ENCODE measurements around the gene TBX5. TPM values are rescaled to one million over a fixed set of nuclear protein-coding genes. Genes with fewer than 3 reads are reported as not detected.

Gene TBX5
- total and polyA plus RNA-seq, 7 experiments from 2014 or later, result not detected

GRCh38 chr12:114396869-114397719, 8.8 kb downstream of the TBX5 start:
- H3K36me3 Mint-ChIP-seq, result peaks cover 0 to 11% (median 4%) of the 10 kb centered on the region in 5 donors
- ChIA-PET CTCF (no interaction called here), POLR2A (no interaction called here)
- peaks cover 6 to 8% of the 10 kb centered on the region in 2 donors for H3K27me3 ChIP-seq (ENCODE audit: control insufficient read depth in 2 of 2, insufficient read depth in 2 of 2, low read length in 2 of 2)
- DNase-seq (no peak), ATAC-seq (no peak)
- no peaks in the 10 kb centered on the region for H3K36me3 ChIP-seq (ENCODE audit: control insufficient read depth in 2 of 3, insufficient read depth in 3 of 3, low read length in 3 of 3)
- peaks cover 0 to 10% (median 3%) of the 10 kb centered on the region in 11 donors for H3K9me3 Mint-ChIP-seq
- no peak overlapping the region for H3K27ac ChIP-seq (ENCODE audit: low read depth, low read length)
- no peak overlapping the region for H3K4me3 Mint-ChIP-seq
- H3K27ac Mint-ChIP-seq, result no peak overlapping the region
- intact Hi-C loops (cut with micrococcal nuclease), result no loop called here
- H3K4me1 Mint-ChIP-seq, result peaks cover 0 to 11% (median 0%) of the 10 kb centered on the region in 7 donors
- H3K4me3 ChIP-seq (ENCODE audit: low read length), result no peak overlapping the region
- no peaks in the 10 kb centered on the region for H3K4me1 ChIP-seq (ENCODE audit: control insufficient read depth in 2 of 2, insufficient read depth in 2 of 2, low read length in 2 of 2)
- no peaks in the 10 kb centered on the region for H3K9me3 ChIP-seq (ENCODE audit: control insufficient read depth in 2 of 3, low read length in 3 of 3)
- peaks cover 78 to 91% (median 81%) of the 10 kb centered on the region in 5 donors for H3K27me3 Mint-ChIP-seq

- Mint-ChIP-seq H3K27ac (no peak overlapping the region), H3K27me3 (peaks cover 77 to 89% (median 78%) of the 10 kb centered on the region in 5 donors), H3K4me1 (peaks cover 0 to 7% (median 0%) of the 10 kb centered on the region in 7 donors), H3K9me3 (peaks cover 0 to 10% (median 3%) of the 10 kb centered on the region in 11 donors), H3K36me3 (peaks cover 0 to 11% (median 4%) of the 10 kb centered on the region in 5 donors), H3K4me3 (no peak overlapping the region)
- ATAC-seq (no peak), DNase-seq (no peak)
- Histone ChIP-seq H3K9me3 (ENCODE audit: control insufficient read depth in 2 of 3, low read length in 3 of 3) (no peaks in the 10 kb centered on the region), H3K4me3 (ENCODE audit: low read length) (no peak overlapping the region), H3K27me3 (ENCODE audit: control insufficient read depth in 2 of 2, insufficient read depth in 2 of 2, low read length in 2 of 2) (peaks cover 6 to 8% of the 10 kb centered on the region in 2 donors), H3K27ac (ENCODE audit: low read depth, low read length) (no peak overlapping the region), H3K4me1 (ENCODE audit: control insufficient read depth in 2 of 2, insufficient read depth in 2 of 2, low read length in 2 of 2) (no peaks in the 10 kb centered on the region), H3K36me3 (ENCODE audit: control insufficient read depth in 2 of 3, insufficient read depth in 3 of 3, low read length in 3 of 3) (no peaks in the 10 kb centered on the region)
- intact Hi-C loops (cut with micrococcal nuclease), result no loop called here
- ChIA-PET POLR2A (no interaction called here), CTCF (no interaction called here)
Observed at GRCh38 chr12:114396153-114396868, 9.6 kb downstream of the TBX5 start.

- H3K27ac Mint-ChIP-seq, result no peak overlapping the region
- peaks cover 0 to 7% (median 0%) of the 10 kb centered on the region in 7 donors for H3K4me1 Mint-ChIP-seq
- DNase-seq, result no peak
- H3K9me3 ChIP-seq (ENCODE audit: control insufficient read depth in 2 of 3, low read length in 3 of 3), result no peaks in the 10 kb centered on the region
- H3K36me3 ChIP-seq (ENCODE audit: control insufficient read depth in 2 of 3, insufficient read depth in 3 of 3, low read length in 3 of 3), result no peaks in the 10 kb centered on the region
- no peak overlapping the region for H3K27ac ChIP-seq (ENCODE audit: low read depth, low read length)
- H3K27me3 ChIP-seq (ENCODE audit: control insufficient read depth in 2 of 2, insufficient read depth in 2 of 2, low read length in 2 of 2), result peaks cover 6 to 8% of the 10 kb centered on the region in 2 donors
- peaks cover 0 to 11% (median 4%) of the 10 kb centered on the region in 5 donors for H3K36me3 Mint-ChIP-seq
- ChIA-PET CTCF (no interaction called here), POLR2A (no interaction called here)
- H3K9me3 Mint-ChIP-seq, result peaks cover 0 to 10% (median 3%) of the 10 kb centered on the region in 11 donors
- no peak overlapping the region for H3K4me3 Mint-ChIP-seq
- no peaks in the 10 kb centered on the region for H3K4me1 ChIP-seq (ENCODE audit: control insufficient read depth in 2 of 2, insufficient read depth in 2 of 2, low read length in 2 of 2)
- H3K27me3 Mint-ChIP-seq, result peaks cover 78 to 85% (median 82%) of the 10 kb centered on the region in 5 donors
- no peak overlapping the region for H3K4me3 ChIP-seq (ENCODE audit: low read length)
- no peak for ATAC-seq
- intact Hi-C loops (cut with micrococcal nuclease), result no loop called here
Observed at GRCh38 chr12:114395755-114396152, 10.2 kb downstream of the TBX5 start.

DNA sequence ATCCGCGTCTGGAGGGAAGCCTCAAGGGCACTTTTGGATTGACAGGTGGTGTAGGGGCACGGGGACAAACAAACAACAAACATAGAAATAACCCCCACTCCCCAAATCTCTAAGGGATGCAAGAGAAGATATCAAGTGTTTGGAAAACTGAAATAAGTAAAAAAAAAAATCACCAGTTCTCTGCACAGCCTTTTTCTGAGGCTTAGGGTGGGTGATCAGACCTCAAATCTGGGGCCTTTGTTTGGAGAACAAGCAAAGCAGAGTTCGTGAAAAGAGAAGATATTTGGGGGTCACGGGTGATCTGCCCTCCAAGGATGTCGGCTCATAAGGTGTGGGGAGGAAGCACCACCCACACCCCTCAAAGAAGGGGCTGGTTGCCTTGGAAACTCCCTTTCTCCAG, 10.7 kb downstream of the TBX5 start:
- Mint-ChIP-seq H3K4me1 (peaks cover 0 to 7% (median 0%) of the 10 kb centered on the region in 7 donors), H3K27ac (no peak overlapping the region), H3K27me3 (peaks cover 81 to 85% (median 83%) of the 10 kb centered on the region in 5 donors), H3K36me3 (peaks cover 0 to 11% (median 4%) of the 10 kb centered on the region in 5 donors), H3K4me3 (peak overlapping the region in 1 of 10 donors; percentile 29), H3K9me3 (peaks cover 0 to 10% (median 4%) of the 10 kb centered on the region in 11 donors)
- intact Hi-C loops (cut with micrococcal nuclease), result no loop called here
- Histone ChIP-seq H3K9me3 (ENCODE audit: control insufficient read depth in 2 of 3, low read length in 3 of 3) (no peaks in the 10 kb centered on the region), H3K27ac (ENCODE audit: low read depth, low read length) (no peak overlapping the region), H3K4me3 (ENCODE audit: low read length) (no peak overlapping the region), H3K4me1 (ENCODE audit: control insufficient read depth in 2 of 2, insufficient read depth in 2 of 2, low read length in 2 of 2) (no peaks in the 10 kb centered on the region), H3K36me3 (ENCODE audit: control insufficient read depth in 2 of 3, insufficient read depth in 3 of 3, low read length in 3 of 3) (no peaks in the 10 kb centered on the region), H3K27me3 (ENCODE audit: control insufficient read depth in 2 of 2, insufficient read depth in 2 of 2, low read length in 2 of 2) (peaks cover 6 to 8% of the 10 kb centered on the region in 2 donors)
- ChIA-PET CTCF (no interaction called here), POLR2A (no interaction called here)
- ATAC-seq, result no peak
- DNase-seq, result no peak

GRCh38 chr12:114393569-114393968, 12.4 kb downstream of the TBX5 start:
- H3K4me3 ChIP-seq (ENCODE audit: low read length), result no peak overlapping the region
- intact Hi-C loops (cut with micrococcal nuclease), result no loop called here
- peaks cover 0 to 11% (median 4%) of the 10 kb centered on the region in 5 donors for H3K36me3 Mint-ChIP-seq
- H3K27me3 ChIP-seq (ENCODE audit: control insufficient read depth in 2 of 2, insufficient read depth in 2 of 2, low read length in 2 of 2), result peaks cover 2 to 8% of the 10 kb centered on the region in 2 donors
- no peaks in the 10 kb centered on the region for H3K36me3 ChIP-seq (ENCODE audit: control insufficient read depth in 2 of 3, insufficient read depth in 3 of 3, low read length in 3 of 3)
- H3K4me1 ChIP-seq (ENCODE audit: control insufficient read depth in 2 of 2, insufficient read depth in 2 of 2, low read length in 2 of 2), result no peaks in the 10 kb centered on the region
- CTCF ChIA-PET, result no interaction called here
- peaks cover 66 to 77% (median 73%) of the 10 kb centered on the region in 5 donors for H3K27me3 Mint-ChIP-seq
- ATAC-seq, result no peak
- H3K4me1 Mint-ChIP-seq, result peaks cover 0 to 7% (median 0%) of the 10 kb centered on the region in 7 donors
- H3K27ac Mint-ChIP-seq, result no peak overlapping the region
- H3K9me3 ChIP-seq (ENCODE audit: control insufficient read depth in 2 of 3, low read length in 3 of 3), result no peaks in the 10 kb centered on the region
- H3K9me3 Mint-ChIP-seq, result peaks cover 0 to 12% (median 4%) of the 10 kb centered on the region in 11 donors
- H3K27ac ChIP-seq (ENCODE audit: low read depth, low read length), result no peak overlapping the region
- POLR2A ChIA-PET, result no interaction called here
- no peak overlapping the region for H3K4me3 Mint-ChIP-seq
- DNase-seq, result no peak

- intact Hi-C loops (cut with micrococcal nuclease), result no loop called here
- H3K27me3 Mint-ChIP-seq, result peaks cover 60 to 70% (median 67%) of the 10 kb centered on the region in 5 donors
- no peaks in the 10 kb centered on the region for H3K36me3 ChIP-seq (ENCODE audit: control insufficient read depth in 2 of 3, insufficient read depth in 3 of 3, low read length in 3 of 3)
- ChIA-PET POLR2A (no interaction called here), CTCF (no interaction called here)
- H3K4me1 Mint-ChIP-seq, result peaks cover 0 to 2% (median 0%) of the 10 kb centered on the region in 7 donors
- ATAC-seq (no peak), DNase-seq (no peak)
- no peak overlapping the region for H3K27ac Mint-ChIP-seq
- no peaks in the 10 kb centered on the region for H3K9me3 ChIP-seq (ENCODE audit: control insufficient read depth in 2 of 3, low read length in 3 of 3)
- H3K4me3 Mint-ChIP-seq, result no peak overlapping the region
- H3K4me3 ChIP-seq (ENCODE audit: low read length), result no peak overlapping the region
- peaks cover 0 to 11% (median 0%) of the 10 kb centered on the region in 5 donors for H3K36me3 Mint-ChIP-seq
- peaks cover 0 to 12% (median 3%) of the 10 kb centered on the region in 11 donors for H3K9me3 Mint-ChIP-seq
- no peak overlapping the region for H3K27ac ChIP-seq (ENCODE audit: low read depth, low read length)
- peaks cover 2 to 8% of the 10 kb centered on the region in 2 donors for H3K27me3 ChIP-seq (ENCODE audit: control insufficient read depth in 2 of 2, insufficient read depth in 2 of 2, low read length in 2 of 2)
- no peaks in the 10 kb centered on the region for H3K4me1 ChIP-seq (ENCODE audit: control insufficient read depth in 2 of 2, insufficient read depth in 2 of 2, low read length in 2 of 2)
Observed at GRCh38 chr12:114392909-114393308, 13.0 kb downstream of the TBX5 start.
